ENCODE data around the gene PIK3R2. TPM values are rescaled to one million over a fixed set of nuclear protein-coding genes. Genes with fewer than 3 reads are reported as not detected.
"Not testable (repeated sequence)": the region's sequence is repeated elsewhere in the genome, so short reads cannot be mapped to it uniquely, and the experiment has no call there.

PIK3R2 gene
- total RNA-seq: 10 to 100 TPM; 15.6 to 62.6 (median 27.4) TPM

DNA sequence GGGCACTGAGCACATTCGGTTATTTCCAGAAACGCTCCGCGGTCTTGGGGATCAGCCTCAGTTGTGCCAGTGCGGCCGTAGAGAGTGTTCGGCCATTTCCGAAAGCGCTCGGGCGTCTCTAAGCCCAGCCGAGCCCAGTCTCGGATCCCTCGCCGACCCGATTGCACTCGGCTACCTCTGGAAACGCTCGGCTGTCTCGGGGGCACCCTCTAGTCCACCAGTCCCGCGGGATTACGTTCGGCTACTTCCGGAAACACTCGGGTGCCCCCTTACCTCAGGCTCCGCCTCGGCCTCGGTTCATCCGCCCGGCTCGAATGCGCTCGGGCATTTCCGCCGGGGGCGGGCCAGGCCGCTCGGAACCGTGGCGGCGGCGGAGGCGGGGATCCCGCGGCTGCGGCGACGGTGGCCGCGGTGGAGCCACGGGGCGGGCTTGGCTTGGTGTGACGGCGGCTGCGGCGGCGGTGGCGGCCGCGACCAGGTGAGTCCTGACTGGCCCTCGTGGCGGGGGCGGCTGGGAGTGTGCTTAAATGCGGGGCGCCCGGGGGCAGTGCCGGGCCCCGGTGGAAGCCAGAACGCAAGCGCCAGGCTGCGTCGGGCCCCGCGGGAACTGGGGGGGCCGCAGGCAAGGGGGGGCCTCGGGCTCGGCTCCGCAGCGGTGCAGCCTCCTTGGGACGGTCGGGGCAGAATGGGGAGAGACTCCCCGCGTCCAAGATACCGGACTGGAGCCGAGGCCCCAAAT, at the start of gene PIK3R2:
Gene PIK3R2, plus strand, starts transcription at position 347 of the 739 bp plus-strand sequence. CDS start 2,717 bp downstream, outside the sequence.
- 0% methylated on average over 1 to 4 of the region's 86 CpGs; no CpG with 5 or more reads in 8 of the 10 experiments for WGBS, 10 experiments
- Histone ChIP-seq H3K27ac (peak within 1 kb of the TSS; percentile 91), H3K4me3 (peak within 1 kb of the TSS; percentile 52 to 90 (median 66)), H3K4me1 (replicated peaks in 1 of 2) (peaks cover 8 to 21% of the 10 kb centered on the region in 2 donors)
- ATAC-seq (replicated peaks in 6 of 8): peak; percentile 77 to 89 (median 86)
- in situ Hi-C loops (cut with MboI; ENCODE audit: low pct_unique_long_range_greater_than_20kb in 2 of 9, low sequenced_read_pairs in 9 of 9, unreplicated experiment in 9 of 9): no loop called here

DNA sequence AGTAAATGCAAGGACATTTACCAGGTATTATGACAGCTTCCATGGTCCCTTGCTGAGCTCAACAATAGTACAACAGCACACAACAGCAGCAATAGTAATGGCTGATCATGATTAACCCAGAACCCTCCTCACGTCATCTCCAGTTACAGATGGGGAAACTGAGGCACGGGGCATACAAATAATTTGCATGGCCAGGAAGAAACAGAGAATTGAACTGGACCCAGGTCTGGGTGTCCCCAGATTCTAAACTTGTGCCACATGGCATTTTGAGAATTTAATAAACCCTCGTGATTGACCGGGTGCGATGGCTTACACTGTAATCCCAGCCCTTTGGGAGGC, 48.2 kb upstream of the PIK3R2 start:
- 0 to 100% (median 68%) methylated on average over 1 to 5 of the region's 5 CpGs; no CpG with 5 or more reads in 5 of the 10 experiments for WGBS, 10 experiments
- peak overlapping the region; percentile 72 to 82 for H3K27ac ChIP-seq
- no peak for ATAC-seq (replicated peaks in 6 of 8)
- H3K4me1 ChIP-seq (replicated peaks in 1 of 2): peaks cover 18 to 24% of the 10 kb centered on the region in 2 donors
- in situ Hi-C loops (cut with MboI; ENCODE audit: low pct_unique_long_range_greater_than_20kb in 2 of 9, low sequenced_read_pairs in 9 of 9, unreplicated experiment in 9 of 9): no loop called here
- H3K4me3 ChIP-seq: peak overlapping the region; percentile 23 to 30 (median 27)

DNA sequence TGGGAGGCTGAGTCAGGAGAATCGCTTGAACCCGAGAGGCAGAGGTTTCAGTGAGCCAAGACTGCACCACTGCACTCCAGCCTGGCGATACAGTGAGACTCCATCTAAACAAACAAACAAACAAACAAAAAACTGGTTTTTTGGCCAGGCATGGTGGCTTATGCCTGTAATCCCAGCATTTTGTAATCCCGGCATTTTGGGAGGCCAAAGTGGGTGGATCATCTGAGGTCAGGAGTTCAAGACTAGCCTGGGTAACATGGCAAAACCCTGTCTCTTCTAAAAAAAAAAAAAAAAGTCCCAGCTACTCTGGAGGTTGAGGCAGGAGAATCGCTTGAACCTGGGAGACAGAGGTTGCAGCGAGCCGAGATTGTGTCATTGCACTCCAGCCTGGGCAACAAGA, 47.7 kb upstream of the PIK3R2 start:
- H3K4me3 ChIP-seq; in situ Hi-C loops (cut with MboI; ENCODE audit: low pct_unique_long_range_greater_than_20kb in 2 of 9, low sequenced_read_pairs in 9 of 9, unreplicated experiment in 9 of 9); ATAC-seq (replicated peaks in 6 of 8); H3K27ac ChIP-seq: not testable (repeated sequence)
- WGBS, 10 experiments: 67 to 100% (median 79%) methylated on average over 1 to 4 of the region's 7 CpGs; no CpG with 5 or more reads in 3 of the 10 experiments
- peaks cover 18 to 24% of the 10 kb centered on the region in 2 donors for H3K4me1 ChIP-seq (replicated peaks in 1 of 2)

DNA sequence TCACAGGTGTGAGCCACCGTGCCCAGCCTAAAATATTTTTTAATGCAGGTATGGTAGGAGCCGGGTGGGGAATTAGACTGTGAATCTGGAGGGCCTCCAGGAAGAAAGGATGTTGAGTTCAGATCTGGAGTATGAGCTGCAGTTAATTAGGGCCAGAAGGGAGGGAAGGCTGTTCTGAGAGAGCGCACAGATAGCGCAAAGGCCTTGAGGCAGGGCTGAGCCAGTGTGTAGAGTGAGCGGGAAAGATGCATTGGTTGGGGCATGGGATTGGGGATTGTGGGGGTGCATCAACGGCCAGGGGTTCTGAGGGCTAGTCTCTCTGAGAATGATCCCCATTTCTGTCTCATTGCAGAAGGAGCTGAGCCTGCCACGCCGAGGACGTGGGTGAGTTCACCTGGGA, 45.7 kb upstream of the PIK3R2 start:
- in situ Hi-C loops (cut with MboI; ENCODE audit: low pct_unique_long_range_greater_than_20kb in 2 of 9, low sequenced_read_pairs in 9 of 9, unreplicated experiment in 9 of 9): no loop called here
- WGBS, 10 experiments: 60 to 100% (median 90%) methylated on average over 1 to 5 of the region's 9 CpGs
- Histone ChIP-seq H3K4me3 (no peak overlapping the region), H3K4me1 (replicated peaks in 1 of 2) (peaks cover 11 to 20% of the 10 kb centered on the region in 2 donors), H3K27ac (no peak overlapping the region)
- ATAC-seq (replicated peaks in 6 of 8): no peak

DNA sequence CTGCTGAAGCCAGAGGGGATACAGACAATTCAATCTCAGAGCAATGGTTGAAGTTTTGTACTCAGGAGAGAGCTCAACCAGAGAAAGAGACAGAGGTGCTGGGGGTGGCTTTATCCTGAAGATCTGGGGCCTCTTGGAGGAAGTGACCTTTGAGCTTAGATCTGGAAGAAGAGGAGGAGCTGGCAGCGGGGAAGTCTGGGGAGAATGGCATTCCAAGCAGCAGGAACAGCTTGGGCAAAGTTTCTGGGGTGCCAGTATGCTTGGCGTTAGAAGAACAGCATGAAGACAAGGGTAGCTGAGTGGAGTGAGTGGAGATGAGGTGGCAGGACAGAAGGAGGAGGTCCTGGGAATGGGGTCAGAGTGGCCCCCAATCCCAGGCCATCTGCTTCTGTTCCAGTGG, 44.1 kb upstream of the PIK3R2 start:
- in situ Hi-C loops (cut with MboI; ENCODE audit: low pct_unique_long_range_greater_than_20kb in 2 of 9, low sequenced_read_pairs in 9 of 9, unreplicated experiment in 9 of 9): no loop called here
- Histone ChIP-seq H3K4me1 (replicated peaks in 1 of 2) (peaks cover 7 to 23% of the 10 kb centered on the region in 2 donors), H3K27ac (no peak overlapping the region), H3K4me3 (no peak overlapping the region)
- no peak for ATAC-seq (replicated peaks in 6 of 8)
- 39 to 83% (median 62%) methylated on average over 1 to 2 of the region's 2 CpGs; no CpG with 5 or more reads in 6 of the 10 experiments for WGBS, 10 experiments

DNA sequence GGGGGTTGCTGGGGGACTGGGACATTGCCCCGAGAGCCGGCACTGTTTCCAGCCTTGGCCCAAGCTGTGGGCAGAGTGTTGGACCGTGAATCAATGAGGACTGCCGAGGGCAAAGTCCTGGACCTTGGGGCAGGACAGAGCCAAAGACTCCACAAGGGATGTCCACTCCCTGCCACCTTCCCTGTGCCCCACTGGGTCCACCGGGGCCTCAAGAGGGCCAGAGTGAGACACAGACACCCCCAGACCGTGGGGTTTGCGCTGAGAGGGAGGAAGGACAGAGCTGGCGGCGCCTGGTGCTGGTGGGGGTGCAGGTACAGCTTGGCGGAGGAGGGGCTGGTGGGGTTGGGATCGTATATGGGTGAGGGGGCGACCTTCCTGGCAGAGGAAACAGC, 43.6 kb upstream of the PIK3R2 start:
- in situ Hi-C loops (cut with MboI; ENCODE audit: low pct_unique_long_range_greater_than_20kb in 2 of 9, low sequenced_read_pairs in 9 of 9, unreplicated experiment in 9 of 9): no loop called here
- no CpG with 5 or more reads among the region's 12 CpGs for WGBS, 10 experiments
- H3K4me3 ChIP-seq: peak overlapping the region; percentile 37 to 52 (median 44)
- H3K27ac ChIP-seq: peak overlapping the region in 1 of 2 donors; percentile 55
- H3K4me1 ChIP-seq (replicated peaks in 1 of 2): peaks cover 4 to 23% of the 10 kb centered on the region in 2 donors
- ATAC-seq (replicated peaks in 6 of 8): peak in 1 of 8 experiments; percentile 18

DNA sequence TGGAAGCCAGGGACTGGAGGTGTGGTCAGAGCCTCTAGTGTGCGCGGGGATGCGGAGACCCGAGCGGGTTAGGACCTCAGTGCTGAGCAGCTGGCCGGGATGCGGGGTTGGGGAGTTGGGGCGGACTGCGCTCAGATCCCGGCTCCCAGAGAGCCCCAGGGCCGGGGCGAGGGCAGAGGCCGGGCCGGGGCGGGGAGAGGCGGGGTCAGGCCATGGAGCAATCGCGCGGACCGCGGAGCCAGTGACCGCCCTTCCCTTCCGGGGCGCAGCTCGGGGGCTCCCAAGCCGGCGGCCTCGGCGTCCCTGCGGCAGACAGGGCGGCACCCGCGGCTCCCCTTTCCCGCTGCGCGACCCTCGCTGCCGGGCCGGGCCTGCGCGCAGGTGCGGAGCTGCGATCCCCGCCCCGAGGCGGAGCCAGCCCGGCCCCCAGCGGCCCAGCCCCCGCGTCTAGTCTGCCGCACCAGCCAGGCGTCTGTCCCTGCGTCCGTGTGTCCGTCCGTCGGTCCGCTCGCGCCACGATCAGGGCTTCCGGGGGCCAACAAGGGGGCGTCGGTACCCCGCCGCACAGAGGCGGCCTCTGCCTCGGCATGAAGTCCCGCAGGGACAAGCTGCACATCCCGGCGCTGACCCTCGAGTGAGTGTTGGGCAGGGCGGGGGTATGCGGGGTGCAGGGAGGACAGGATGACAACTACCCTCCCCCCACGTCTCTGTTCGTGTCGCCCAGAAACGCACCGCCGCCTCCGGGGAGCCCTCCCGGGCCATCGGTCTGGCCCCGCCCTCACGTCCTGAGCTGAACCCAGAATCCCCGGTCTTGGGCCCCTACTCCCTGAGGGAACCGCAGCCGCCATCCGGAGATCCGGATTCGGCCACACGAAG, 43.0 kb upstream of the PIK3R2 start:
- Histone ChIP-seq H3K27ac (peak overlapping the region in 1 of 2 donors; percentile 55), H3K4me1 (replicated peaks in 1 of 2) (peaks cover 0 to 19% of the 10 kb centered on the region in 2 donors), H3K4me3 (peak overlapping the region; percentile 37 to 52 (median 44))
- 10% methylated on average over 2 of the region's 92 CpGs; no CpG with 5 or more reads in 9 of the 10 experiments for WGBS, 10 experiments
- in situ Hi-C loops (cut with MboI; ENCODE audit: low pct_unique_long_range_greater_than_20kb in 2 of 9, low sequenced_read_pairs in 9 of 9, unreplicated experiment in 9 of 9): no loop called here
- peak; percentile 56 to 85 (median 66) for ATAC-seq (replicated peaks in 6 of 8)

DNA sequence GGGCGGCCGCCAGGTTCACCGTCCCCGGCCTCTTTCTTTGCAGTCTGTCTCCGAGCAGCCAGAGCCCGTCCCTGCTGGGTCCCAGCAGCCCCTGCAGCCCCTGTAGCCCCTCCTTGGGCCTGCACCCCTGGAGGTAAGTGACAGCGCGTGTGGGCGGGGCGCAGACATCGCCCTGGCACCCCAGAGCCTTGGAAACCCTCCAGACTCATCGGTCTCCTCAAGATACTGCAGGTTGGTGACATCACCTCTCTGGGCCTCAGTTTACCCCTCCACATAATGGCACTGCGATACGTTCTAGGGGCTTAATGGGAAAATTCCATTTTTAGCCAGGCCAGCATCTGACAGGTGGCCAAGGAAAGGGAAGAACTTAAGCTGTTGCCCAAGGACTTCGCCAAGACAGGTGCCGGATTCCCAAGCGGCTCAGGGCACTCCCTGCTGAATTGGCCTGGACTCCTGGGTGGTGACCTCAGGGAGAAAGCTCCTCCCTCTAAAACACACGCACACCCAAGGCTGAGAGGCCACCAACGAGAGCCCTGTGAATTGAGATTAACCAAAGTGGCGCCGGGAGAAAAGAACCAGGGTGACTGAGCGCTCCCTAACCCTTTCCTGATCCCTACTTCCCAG, 42.2 kb upstream of the PIK3R2 start:
- ATAC-seq (replicated peaks in 6 of 8): no peak
- WGBS, 10 experiments: 35 to 97% (median 80%) methylated on average over 3 to 10 of the region's 22 CpGs; no CpG with 5 or more reads in 3 of the 10 experiments
- Histone ChIP-seq H3K27ac (no peak overlapping the region), H3K4me1 (replicated peaks in 1 of 2) (peaks cover 0 to 19% of the 10 kb centered on the region in 2 donors), H3K4me3 (peak overlapping the region; percentile 37 to 52 (median 44))
- in situ Hi-C loops (cut with MboI; ENCODE audit: low pct_unique_long_range_greater_than_20kb in 2 of 9, low sequenced_read_pairs in 9 of 9, unreplicated experiment in 9 of 9): no loop called here

DNA sequence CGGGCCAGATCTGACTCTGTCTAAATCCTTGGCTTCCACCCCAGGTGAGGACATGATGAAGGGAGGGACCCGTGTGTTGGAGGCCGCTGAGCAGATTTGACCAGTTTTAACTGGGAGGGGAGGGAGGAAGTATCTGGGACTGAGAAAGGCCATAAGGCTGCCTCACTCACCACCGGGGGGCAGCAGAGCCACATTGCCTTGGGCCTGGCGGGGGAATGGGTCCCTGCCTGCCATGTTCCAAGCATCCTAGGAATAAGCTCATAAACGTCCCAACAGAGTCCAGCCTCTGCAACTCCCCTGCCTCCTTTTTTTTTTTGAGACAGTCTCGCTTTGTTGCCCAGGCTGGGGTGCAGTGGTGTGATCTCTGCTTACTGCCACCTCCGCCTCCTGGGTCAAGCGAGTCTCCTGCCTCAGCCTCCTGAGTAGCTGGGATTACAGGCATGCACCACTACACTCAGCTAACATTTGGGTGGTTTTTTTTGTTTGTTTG, 39.9 kb upstream of the PIK3R2 start:
- no peak overlapping the region for H3K27ac ChIP-seq
- in situ Hi-C loops (cut with MboI; ENCODE audit: low pct_unique_long_range_greater_than_20kb in 2 of 9, low sequenced_read_pairs in 9 of 9, unreplicated experiment in 9 of 9): no loop called here
- WGBS, 10 experiments: 0 to 100% (median 3%) methylated on average over 1 to 3 of the region's 9 CpGs; no CpG with 5 or more reads in 2 of the 10 experiments
- H3K4me3 ChIP-seq: no peak overlapping the region
- ATAC-seq (replicated peaks in 6 of 8): peak; percentile 58 to 75 (median 64)
- H3K4me1 ChIP-seq (replicated peaks in 1 of 2): peaks cover 5 to 25% of the 10 kb centered on the region in 2 donors

DNA sequence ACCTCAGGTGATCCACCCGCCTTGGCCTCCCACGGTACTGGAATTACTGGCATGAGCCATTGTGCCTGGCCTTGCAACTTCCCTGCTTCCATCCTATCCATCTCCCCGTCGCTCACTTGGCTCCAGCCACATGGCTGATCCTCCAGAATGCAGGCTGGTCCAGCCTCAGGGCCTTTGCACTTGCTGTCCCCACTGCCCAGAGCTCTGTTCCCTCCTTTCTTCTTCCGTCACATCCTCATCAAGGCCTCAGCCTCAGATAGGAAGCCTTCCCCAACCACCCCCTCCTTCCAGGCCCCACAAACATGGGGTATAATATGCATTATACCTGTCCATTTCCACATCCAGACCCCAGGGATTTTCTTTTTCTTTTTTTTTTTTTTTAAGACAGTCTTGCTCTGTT, 39.1 kb upstream of the PIK3R2 start:
- ATAC-seq (replicated peaks in 6 of 8): no peak
- Histone ChIP-seq H3K4me1 (replicated peaks in 1 of 2) (peaks cover 9 to 30% of the 10 kb centered on the region in 2 donors), H3K27ac (no peak overlapping the region), H3K4me3 (no peak overlapping the region)
- WGBS, 10 experiments: 81 to 100% (median 100%) methylated on average over 2 to 4 of the region's 5 CpGs; no CpG with 5 or more reads in 3 of the 10 experiments
- in situ Hi-C loops (cut with MboI; ENCODE audit: low pct_unique_long_range_greater_than_20kb in 2 of 9, low sequenced_read_pairs in 9 of 9, unreplicated experiment in 9 of 9): no loop called here

DNA sequence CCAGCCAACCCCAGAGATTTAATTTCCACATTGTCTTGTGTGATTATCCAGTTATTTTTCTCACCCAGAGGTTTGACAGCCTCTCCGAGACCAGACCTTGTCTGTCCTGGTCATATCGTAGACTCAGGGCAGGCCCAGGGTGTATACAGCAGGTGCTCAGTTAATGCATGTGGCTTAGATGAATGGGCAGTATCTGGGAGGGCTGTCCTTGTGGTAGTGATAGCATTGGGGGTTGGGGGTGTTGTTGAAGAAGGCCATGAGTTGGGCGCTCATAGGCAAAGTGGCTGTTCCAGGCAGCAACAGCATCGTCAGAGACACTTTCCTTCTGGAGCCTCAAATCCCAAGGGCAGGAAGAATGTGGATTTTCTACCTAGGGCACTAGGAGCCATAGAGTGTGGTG, 38.5 kb upstream of the PIK3R2 start:
- no peak overlapping the region for H3K27ac ChIP-seq
- in situ Hi-C loops (cut with MboI; ENCODE audit: low pct_unique_long_range_greater_than_20kb in 2 of 9, low sequenced_read_pairs in 9 of 9, unreplicated experiment in 9 of 9): no loop called here
- H3K4me1 ChIP-seq (replicated peaks in 1 of 2): peaks cover 12 to 30% of the 10 kb centered on the region in 2 donors
- H3K4me3 ChIP-seq: no peak overlapping the region
- no peak for ATAC-seq (replicated peaks in 6 of 8)
- 70 to 100% (median 85%) methylated on average over 1 to 2 of the region's 4 CpGs; no CpG with 5 or more reads in 5 of the 10 experiments for WGBS, 10 experiments

DNA sequence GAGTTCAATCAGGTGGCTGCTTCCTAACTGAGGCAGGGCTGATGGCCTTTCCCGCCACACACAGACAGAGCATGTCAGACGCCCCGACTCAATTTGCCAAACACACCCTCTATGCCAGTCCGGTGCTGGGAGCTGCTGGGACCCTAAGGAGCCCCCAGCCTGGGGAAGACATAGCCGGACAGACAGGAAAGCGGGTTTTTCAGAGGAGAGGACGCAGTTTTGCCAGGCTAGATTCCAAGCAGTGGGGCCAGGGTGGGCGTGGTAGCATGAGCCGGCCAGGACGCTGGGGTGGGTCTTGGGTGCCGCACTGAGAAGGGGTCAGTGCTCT, 35.6 kb upstream of the PIK3R2 start:
- peak overlapping the region; percentile 51 to 86 (median 72) for H3K4me3 ChIP-seq
- peaks cover 12 to 29% of the 10 kb centered on the region in 2 donors for H3K4me1 ChIP-seq (replicated peaks in 1 of 2)
- no peak for ATAC-seq (replicated peaks in 6 of 8)
- in situ Hi-C loops (cut with MboI; ENCODE audit: low pct_unique_long_range_greater_than_20kb in 2 of 9, low sequenced_read_pairs in 9 of 9, unreplicated experiment in 9 of 9): no loop called here
- H3K27ac ChIP-seq: no peak overlapping the region
- WGBS, 10 experiments: 20 to 92% (median 60%) methylated on average over 2 of the region's 11 CpGs; no CpG with 5 or more reads in 7 of the 10 experiments
